ENCODE measurements around the gene BCL2. TPM values are rescaled to one million over a fixed set of nuclear protein-coding genes. Genes with fewer than 3 reads are reported as not detected.

The BCL2 gene
- total RNA-seq, 1 experiment from 2014 or later, result 2.6 TPM

- TF ChIP-seq, protein P1, sequence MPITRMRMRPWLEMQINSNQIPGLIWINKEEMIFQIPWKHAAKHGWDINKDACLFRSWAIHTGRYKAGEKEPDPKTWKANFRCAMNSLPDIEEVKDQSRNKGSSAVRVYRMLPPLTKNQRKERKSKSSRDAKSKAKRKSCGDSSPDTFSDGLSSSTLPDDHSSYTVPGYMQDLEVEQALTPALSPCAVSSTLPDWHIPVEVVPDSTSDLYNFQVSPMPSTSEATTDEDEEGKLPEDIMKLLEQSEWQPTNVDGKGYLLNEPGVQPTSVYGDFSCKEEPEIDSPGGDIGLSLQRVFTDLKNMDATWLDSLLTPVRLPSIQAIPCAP (CRISPR knock-in tag; IDR thresholded peaks at IDR 0.05), result no peak
- TF ChIP-seq NFATC4 (CRISPR knock-in tag; IDR thresholded peaks at IDR 0.05), result no peak
- TF ChIP-seq SMAD4 (CRISPR knock-in tag; IDR thresholded peaks at IDR 0.05), result no peak
- TF ChIP-seq ZSCAN18 (CRISPR knock-in tag; IDR thresholded peaks at IDR 0.05), result no peak
- no peak for TF ChIP-seq MLX (CRISPR knock-in tag; IDR thresholded peaks at IDR 0.05)
- no peak for TF ChIP-seq FOXP4 (CRISPR knock-in tag; IDR thresholded peaks at IDR 0.05)
- TF ChIP-seq ZNF425 (CRISPR knock-in tag; conservative IDR thresholded peaks at IDR 0.05), result no peak
- TF ChIP-seq JUN (CRISPR knock-in tag; IDR thresholded peaks at IDR 0.05), result no peak
- no peak for TF ChIP-seq ZNF263 (CRISPR knock-in tag; IDR thresholded peaks at IDR 0.05; ENCODE audit: low read depth)
- no peak for TF ChIP-seq ZNF232 (CRISPR knock-in tag; IDR thresholded peaks at IDR 0.05)
- TF ChIP-seq ERG (CRISPR knock-in tag; IDR thresholded peaks at IDR 0.05), result no peak
- TF ChIP-seq RORB (CRISPR knock-in tag; IDR thresholded peaks at IDR 0.05), result no peak
- TF ChIP-seq NFYB (CRISPR knock-in tag; conservative IDR thresholded peaks at IDR 0.05; ENCODE audit: low read depth), result no peak
- TF ChIP-seq CTCF (IDR thresholded peaks at IDR 0.05), result no peak
Measured at GRCh38 chr18:63087421-63088230, 231.9 kb downstream of the BCL2 start (continued).

GRCh38 chr18:63085611-63086010 is 234.0 kb downstream of the BCL2 start:
- DNase-seq (ENCODE audit: low spot score) (no peak), ATAC-seq (no peak)
- Mint-ChIP-seq H3K4me1 (peaks cover 12% of the 10 kb centered on the region), H3K27me3 (ENCODE audit: low read depth) (no peaks in the 10 kb centered on the region), H3K27ac (no peak overlapping the region), H3K36me3 (no peaks in the 10 kb centered on the region), H3K4me3 (no peak overlapping the region), H3K9me3 (no peaks in the 10 kb centered on the region)
- ChIA-PET POLR2A (no interaction called here), CTCF (no interaction called here)
- TF ChIP-seq TEAD1 (CRISPR knock-in tag; IDR thresholded peaks at IDR 0.05) (no peak), NFYB (CRISPR knock-in tag; conservative IDR thresholded peaks at IDR 0.05; ENCODE audit: low read depth) (no peak), NFATC4 (CRISPR knock-in tag; IDR thresholded peaks at IDR 0.05) (no peak), FOXK1 (CRISPR knock-in tag; IDR thresholded peaks at IDR 0.05) (no peak), NR2C2 (CRISPR knock-in tag; IDR thresholded peaks at IDR 0.05) (no peak), ZNF317 (CRISPR knock-in tag; IDR thresholded peaks at IDR 0.05; ENCODE audit: borderline replicate concordance, low read depth) (no peak), CREM (CRISPR knock-in tag; IDR thresholded peaks at IDR 0.05) (no peak), MLX (CRISPR knock-in tag; IDR thresholded peaks at IDR 0.05) (no peak), TCF7 (CRISPR knock-in tag; IDR thresholded peaks at IDR 0.05; ENCODE audit: low read depth) (no peak), NFE2L1 (CRISPR knock-in tag; IDR thresholded peaks at IDR 0.05) (no peak)
- TF ChIP-seq, protein P2, sequence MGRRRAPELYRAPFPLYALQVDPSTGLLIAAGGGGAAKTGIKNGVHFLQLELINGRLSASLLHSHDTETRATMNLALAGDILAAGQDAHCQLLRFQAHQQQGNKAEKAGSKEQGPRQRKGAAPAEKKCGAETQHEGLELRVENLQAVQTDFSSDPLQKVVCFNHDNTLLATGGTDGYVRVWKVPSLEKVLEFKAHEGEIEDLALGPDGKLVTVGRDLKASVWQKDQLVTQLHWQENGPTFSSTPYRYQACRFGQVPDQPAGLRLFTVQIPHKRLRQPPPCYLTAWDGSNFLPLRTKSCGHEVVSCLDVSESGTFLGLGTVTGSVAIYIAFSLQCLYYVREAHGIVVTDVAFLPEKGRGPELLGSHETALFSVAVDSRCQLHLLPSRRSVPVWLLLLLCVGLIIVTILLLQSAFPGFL (CRISPR knock-in tag; IDR thresholded peaks at IDR 0.05; ENCODE audit: borderline replicate concordance), result no peak
- TF ChIP-seq, protein P3, sequence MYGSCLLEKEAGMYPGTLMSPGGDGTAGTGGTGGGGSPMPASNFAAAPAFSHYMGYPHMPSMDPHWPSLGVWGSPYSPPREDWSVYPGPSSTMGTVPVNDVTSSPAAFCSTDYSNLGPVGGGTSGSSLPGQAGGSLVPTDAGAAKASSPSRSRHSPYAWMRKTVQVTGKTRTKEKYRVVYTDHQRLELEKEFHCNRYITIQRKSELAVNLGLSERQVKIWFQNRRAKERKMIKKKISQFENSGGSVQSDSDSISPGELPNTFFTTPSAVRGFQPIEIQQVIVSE (CRISPR knock-in tag; IDR thresholded peaks at IDR 0.05; ENCODE audit: borderline replicate concordance), result no peak
